GM19238 (cell line): ENCODE measurements around the gene MAPK8.
"Not testable (repeated sequence)": the region's sequence is repeated elsewhere in the genome, so short reads cannot be mapped to it uniquely, and the experiment has no call there.

ENCODE experiments used
- DNase-seq: peaks from one replicate; pipeline ENCODE4 v3.0.0; 2011; ENCODE audit warnings: low spot score; ENCODE audit not compliant: insufficient read length

The MAPK8 gene

DNA sequence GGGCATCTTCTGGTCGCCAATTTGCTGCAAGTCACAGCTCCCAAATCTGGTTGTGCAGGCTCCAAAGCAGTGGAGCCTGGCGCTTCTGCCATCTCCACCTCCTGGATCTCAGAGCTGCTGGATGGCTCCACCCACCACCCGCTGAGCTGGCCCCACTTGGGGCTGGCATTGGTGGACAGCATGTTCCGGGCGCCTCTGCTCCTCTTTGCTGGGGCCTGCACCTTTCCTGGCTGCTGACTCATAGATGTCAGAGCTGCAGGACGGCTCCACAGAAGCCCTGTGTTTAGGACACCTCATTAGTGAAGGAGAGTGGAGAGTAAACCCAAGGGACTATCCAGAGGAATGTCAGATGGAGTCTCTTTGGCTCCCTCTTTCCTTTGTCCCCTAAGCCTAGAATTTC, 27.4 kb downstream of the MAPK8 start:
- no peak for DNase-seq

DNA sequence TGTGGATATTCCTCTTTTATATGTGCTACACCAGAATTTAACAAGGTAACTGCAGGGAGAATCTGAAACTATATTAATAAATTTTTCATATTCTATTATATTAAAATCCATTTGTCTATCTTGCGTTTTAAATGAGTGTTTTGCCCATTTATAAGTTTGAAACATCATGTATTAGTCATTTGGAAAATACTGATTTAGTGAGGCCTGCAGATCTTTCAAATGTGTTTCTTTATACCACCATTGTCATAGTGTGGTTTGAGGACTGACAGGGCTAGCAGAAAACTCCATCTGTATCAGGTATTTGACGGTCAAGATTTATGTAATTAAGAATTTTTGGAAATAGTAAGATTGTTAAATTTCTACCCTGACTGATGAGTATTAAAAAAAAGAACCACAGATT, 29.3 kb downstream of the MAPK8 start:
- DNase-seq = no peak

DNA sequence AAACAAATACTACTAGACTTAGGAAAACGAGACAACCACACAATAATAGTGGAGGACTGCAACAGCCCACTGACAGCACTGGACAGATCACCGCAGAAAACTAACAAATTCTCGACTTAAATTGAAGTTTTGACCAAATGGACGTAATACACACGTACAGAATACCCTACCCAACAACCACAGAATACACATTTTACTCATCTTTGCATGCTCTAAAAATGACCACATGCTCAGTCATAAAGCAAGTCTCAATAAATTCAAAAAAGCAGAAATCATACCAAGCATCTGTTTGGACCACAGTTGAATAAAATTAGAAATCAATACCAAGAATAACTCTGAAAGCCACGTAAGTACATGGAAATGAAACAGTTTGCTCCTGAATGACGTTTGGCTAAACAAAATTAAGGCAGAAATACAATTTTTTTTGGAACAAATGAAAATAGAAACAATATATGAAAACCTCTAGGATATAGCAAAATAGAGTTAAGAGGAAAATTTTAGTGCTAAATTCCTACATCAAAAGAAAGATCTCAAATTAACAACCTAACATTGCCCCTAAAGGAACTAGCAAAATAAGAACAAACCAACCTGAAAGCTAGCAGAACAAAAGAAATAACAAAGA, 30.6 kb downstream of the MAPK8 start:
- DNase-seq = no peak

DNA sequence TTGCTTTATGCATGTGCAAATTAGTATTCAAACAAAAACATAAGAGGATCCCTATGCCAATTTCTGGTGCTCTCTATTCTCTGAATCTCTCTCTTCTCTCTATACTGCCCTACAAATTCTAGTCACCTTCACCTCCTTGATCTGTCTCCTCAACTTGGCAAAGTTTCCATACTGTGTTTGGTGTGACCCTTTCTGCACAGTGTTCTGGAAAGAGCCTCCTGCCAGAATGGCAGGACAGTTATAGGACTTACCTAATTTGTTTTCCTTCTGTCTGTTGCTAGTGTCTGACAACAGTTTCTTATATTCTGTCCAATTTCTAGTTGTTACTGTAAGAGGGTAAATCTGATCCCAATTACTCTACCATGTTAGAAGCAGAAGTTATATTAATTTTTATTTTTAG, 34.3 kb downstream of the MAPK8 start:
- no peak for DNase-seq

DNA sequence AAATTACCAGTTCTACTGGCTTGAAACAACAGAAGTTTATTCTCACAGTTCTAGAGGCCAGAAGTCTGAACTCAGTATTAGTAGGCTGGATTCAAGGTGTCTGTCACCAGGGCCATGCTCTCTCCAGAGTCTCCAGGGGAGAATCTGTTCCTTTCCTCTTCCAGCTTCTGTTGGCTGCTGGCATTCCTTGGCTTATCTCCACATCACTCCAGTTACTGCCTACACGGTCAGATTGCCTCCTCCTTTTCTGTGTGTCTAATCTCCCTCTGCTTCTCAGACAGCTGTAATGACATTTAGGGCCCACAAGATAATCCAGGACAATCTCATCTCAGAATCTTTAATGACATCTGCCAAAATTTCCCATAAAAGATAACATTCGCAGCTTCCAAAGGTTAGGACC, 36.6 kb downstream of the MAPK8 start:
- DNase-seq = no peak

DNA sequence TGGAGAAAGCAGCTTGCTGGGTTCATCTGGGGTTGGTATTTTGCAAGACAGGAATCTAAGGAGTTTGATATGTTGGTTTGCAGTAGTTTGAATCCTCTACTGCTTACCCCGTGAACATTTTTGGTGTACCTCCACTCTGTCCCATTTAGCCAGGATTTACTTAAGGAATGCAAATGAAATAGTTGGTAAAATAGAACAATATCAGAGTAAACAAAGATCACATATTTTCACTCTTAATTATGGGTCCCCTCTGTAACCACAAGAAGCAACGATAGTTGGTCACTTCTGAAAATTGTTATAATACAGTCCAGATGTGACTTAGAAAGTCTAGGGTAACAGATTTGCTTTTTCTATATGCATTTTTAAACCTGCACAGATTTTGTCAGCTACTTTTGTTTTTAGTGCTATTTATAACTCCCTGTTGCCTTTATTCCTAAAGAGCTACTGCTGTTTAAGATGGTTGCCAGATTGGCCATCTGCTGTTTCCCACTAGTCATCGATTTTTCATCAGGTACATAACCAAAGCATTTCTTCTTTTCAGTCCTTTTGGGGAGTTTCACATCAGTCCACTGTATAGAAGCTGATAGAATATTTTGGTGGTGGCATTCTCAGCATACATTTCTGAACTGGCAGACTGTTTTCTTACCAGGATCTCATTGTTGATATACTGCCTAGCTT, 37.6 kb downstream of the MAPK8 start:
- no peak for DNase-seq

DNA sequence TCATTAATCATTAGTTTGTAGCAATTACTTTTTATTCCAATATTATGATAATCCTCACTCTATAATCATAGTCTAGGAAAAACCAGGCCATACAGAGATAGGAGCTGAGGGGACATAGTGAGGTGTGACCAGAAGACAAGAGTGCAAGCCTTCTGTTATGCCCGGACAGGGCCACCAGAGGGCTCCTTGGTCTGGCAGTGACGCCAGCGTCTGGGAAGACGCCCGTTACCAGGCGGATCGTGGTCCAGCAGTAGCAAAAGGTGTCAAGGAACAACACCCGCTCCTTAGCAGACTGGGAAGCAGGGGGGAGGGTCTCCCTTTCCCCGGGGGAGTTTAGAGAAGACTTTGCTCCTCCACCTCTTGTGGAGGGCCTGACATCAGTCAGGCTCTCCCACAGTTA, 39.8 kb downstream of the MAPK8 start:
- DNase-seq = not testable (repeated sequence)

DNA sequence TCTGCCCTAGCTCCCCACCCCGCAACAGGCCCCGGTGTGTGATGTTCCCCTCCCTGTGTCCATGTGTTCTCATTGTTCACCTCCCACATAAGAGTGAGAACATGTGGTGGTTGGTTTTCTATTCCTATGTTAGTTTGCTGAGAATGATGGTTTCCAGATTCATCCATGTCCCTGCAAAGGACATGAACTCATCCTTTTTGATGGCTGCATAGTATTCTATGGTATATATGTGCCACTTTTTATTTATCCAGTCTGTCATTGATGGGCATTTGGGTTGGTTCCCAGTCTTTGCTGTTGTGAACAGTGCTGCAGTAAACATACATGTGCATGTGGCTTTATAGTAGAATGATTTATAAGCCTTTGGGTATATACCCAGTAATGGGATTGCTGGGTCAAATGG, 41.1 kb downstream of the MAPK8 start:
- DNase-seq = not testable (repeated sequence)

DNA sequence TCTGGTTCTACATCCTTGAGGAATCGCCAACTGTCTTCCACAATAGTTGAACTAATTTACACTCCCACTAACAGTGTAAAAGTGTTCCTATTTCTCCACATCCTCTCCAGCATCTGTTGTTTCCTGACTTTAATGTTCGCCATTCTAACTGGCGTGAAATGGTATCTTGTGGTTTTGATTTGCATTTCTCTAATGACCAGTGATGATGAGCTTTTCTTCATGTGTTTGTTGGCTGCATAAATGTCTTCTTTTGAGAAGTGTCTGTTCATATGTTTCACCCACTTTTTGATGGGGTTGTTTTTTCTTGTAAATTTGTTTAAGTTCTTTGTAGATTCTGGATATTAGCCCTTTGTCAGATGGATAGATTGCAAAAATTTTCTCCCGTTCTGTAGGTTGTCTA, 41.5 kb downstream of the MAPK8 start:
- not testable (repeated sequence) for DNase-seq

DNA sequence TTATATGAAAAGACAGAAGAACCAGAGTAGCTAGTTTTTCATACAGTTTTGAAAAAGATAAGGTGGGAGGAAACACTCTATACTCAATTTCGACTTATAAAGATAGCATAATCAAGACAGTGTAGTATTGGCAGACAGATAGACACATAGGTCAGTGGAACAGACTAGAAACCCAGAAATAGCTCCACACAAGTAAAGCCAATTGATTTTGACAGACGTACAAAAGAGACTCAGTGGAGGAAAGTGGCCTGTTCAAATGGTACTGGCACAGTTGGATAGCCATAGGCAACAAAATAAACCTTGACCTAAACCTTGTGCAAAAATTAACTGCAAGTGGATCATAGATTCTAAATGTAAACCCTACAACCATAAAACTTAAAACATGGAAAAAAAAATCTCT, 46.8 kb downstream of the MAPK8 start:
- DNase-seq = no peak

DNA sequence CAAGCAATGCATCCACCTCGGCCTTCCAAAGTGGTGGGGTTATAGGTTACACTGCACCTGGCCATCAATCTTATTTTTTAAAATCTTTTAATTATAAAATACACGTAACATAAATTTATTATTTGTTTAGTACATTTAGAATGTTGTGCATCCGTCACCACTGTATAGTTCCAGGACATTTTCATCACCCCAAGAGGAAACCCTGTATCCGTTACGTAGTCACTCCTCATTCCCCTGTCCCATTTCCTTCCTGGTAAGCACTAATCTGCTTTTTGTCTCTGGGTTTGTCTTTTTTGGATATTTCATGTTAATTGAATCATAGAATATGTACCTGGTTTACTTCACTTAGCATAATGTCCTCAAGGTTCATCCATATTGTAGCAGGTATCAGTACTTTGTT, 51.2 kb downstream of the MAPK8 start:
- no peak for DNase-seq

DNA sequence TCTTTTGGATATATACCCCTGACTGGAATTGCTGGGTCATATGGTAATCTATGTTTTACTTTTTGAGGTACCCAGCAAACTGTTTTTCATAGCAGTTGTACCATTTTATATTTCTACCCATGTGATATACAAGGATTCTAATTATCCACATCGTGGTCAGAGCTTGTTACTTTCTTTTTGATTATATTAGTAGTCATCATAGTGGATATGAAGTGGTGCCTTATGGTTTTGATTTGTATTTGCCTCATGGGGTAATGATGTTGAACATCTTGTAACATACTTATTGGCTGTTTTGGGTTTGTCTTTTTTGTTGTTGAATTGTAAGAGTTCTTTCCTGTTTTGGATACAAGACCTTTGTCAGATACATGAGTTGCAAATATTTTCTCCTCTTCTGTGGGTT, 51.7 kb downstream of the MAPK8 start:
- DNase-seq = no peak

DNA sequence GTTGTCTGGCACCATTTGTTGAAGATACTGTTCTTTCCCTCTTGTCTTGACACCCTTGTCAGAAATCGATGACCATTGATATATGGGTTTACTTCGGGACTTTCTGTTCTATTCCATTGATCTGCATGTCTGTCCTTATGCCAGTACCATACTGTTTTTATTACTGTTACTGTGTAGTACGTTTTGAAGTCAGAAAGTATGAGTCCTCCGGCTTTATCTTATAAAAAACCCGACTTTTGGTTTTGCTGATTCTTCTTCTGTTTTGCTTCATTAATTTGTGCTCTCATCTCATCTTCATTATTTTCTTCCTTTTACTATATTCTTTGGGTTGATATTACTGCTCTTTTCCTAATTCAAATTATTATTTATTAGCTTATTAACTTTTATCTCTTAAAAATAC, 52.4 kb downstream of the MAPK8 start:
- no peak for DNase-seq

DNA sequence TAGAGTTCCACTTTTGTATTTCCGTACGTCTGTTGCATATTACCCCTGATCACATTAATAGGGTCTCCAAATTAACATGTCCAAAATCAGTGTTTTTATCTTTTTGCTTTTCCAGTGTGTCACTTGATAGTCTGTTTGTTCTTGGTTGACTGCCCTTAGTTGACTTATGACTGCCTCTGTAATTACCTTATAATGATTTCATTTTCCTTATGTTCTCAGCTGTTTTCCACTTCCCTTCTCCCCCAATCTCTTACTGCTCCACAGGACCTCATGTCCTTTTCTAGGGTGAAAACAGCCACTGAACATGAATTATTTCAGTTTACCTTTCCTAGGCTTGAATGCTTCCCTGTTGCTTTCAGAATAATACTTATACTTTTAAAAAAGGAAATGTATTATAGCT, 54.7 kb downstream of the MAPK8 start:
- no peak for DNase-seq

DNA sequence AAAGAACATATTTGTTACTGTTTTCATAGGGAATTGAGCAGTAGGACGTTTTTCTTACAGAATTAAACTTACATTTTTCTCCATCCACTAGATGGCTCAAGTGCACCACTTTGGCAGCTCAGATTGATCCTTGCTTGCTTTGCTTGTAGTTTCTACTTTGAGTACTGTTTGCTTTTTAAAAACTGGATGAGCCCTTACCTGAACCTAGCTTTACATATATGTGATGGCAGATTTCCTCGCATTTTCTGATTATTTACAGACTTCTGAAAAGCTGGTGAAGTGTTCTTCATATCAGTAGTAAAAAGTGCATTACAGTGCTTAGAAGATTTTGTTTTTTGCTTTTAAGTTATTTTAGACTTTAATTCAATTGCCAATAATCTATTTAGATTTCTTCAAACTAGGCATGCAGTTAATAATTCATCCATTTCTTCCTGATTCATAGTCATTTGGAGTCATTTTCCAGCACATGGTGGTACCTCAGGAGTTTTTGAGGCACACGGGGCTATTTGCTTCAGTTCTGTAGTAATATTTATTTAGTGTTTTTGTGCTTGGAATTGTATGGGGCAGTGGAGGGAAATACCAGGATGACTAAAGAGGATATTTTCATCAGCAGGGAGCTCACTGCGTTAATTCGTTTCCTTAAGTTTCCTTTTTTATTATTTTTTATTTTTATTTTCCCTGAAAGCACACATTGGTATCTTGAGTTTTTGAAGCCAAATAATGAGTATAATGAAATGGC, 57.3 kb downstream of the MAPK8 start:
- no peak for DNase-seq

DNA sequence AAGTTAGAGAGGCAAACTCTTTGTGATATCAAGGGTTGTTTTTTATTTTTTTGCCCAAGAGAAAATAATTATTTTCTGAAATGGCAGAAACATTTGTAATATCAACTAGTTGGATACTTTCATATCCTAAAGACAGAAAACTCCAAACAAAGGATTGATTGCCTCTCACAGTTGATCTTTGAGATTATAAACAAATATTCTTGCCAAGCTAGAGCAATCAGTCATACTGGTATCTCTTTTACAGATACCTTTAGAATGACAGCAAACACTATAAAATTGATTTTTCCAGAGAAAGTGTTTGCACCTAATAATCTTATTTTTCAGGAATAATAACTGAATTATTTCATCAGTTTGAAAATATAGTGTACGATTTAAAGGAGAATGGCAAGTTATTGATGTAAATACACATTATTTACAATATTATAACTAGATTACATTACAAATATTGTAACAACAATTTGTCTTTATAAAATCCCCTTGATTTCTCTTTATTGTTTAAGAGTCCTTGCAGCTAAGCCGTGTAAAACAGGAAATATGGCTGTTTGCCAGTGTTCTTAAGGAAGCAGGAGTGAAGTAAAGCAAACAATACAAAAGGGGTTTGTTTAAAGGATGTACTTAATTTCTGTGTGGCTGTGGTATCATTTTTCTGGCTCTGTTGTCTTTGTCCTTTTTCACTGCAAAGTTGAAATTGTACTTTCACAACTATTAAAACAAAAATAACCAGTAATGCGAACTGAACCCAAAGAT, 58.4 kb downstream of the MAPK8 start:
- no peak for DNase-seq

DNA sequence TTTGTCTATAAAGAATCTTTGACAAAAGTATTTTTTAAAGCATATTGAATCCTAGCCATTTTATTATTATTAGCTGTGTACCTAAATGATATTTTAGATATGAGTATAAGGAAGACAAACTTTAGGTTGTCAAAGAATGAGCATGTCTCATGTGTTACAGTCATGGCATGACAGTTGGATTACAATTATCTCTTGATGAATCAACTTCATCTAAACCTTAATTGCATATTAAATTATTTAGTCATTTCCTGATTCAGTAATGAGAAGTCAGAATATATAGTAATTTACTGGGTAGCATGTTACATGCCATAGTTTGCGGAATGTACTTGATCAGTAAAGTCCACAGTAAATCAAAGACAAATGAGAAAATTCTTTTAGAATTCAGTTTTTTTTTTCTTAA, 59.2 kb downstream of the MAPK8 start:
- no peak for DNase-seq

DNA sequence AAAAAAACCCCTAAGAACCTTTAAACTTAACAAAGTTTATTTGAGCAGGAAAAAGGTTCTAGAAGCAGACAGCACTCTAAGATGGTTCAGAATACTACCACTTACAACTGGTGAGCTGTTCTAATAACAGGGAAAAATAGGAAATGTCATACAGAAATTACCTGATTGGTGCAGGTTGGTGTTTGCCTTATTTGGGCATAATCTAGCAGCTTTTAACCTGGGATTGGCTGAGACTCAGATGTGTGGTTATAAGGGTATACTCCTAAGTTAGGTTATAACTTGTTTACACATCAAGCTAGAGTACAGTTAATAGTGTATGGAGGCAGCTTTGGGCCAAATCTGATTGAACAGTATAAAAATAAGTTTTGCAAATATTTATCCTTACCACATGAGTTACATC, 59.8 kb downstream of the MAPK8 start:
- no peak for DNase-seq

DNA sequence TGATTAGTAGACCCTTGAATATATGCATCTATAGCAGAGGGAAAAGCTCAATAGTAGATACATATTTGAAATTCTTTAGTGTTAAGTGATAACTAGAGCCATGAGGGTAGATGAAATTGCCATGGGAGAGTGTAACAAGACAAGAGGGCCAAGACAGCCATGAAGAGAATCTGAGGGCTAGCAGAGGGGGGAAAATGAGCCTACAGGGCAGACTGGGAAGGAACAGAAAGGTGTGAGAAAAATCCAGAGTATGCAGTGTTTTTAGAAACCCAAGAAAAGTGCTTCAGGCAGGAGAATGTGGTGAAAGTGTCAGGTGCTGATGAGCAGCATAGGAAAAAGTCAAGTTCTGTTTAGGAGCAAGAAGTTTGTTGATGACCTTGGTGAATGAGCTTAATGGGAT, 63.0 kb downstream of the MAPK8 start:
- no peak for DNase-seq

DNA sequence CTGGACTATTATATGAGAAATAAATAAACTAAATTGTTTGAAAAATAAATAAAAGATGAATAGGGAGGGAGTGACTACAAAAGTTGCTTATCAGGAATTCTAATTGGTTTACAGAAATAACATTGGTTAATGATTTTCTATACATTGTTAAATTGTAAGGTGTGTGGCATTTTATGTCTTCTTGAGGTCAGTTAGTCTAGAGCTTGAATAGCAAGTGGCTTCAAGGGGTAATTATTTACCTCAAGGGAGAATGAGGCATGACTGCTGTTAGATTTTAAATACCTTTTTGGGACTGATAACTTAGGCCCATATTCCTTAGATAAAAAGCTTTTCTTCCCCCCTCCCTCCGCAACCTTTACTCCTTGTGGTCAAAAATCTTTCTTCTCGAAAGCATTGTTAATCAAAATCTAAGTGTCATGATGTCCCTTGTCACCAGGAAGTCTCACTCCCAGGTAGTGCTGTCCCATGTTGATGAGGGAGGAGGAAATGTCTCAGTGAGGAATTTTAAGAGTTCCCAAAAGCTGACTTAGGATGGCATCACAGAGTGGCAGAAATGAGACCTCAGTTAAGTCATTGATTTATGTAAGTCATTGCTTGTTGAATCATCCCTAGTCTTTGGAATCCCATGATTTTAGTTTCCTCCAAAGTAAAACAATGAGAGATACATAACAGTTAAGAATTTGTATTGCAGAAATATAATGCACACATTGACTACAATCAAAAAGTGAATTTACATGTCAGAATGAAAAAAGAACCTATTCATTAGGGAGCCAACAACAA, 71.5 kb downstream of the MAPK8 start:
- no peak for DNase-seq

DNA sequence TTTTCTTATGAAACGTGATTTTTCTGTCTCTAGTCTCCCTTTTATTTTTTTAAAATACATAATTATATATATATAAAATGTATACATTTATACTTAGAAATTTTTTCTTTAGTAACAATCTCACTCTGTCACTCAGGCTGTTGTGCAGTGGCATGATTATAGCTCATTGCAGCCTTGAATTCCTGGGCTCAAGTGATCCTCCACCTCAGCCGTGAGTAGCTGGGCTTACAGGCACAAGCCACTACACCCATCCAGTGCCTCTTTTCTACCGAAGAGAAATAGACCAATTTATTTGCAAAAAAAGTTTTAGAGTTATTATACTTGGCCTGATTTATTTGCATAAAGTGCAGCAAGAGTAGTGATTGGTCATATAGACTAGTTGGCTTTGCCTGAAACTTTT, 72.2 kb downstream of the MAPK8 start:
- no peak for DNase-seq
